ENCODE data around the gene MYH11. TPM values are rescaled to one million over a fixed set of nuclear protein-coding genes. Genes with fewer than 3 reads are reported as not detected.

Gene MYH11
- total and polyA plus RNA-seq, 5 donors from 2014 or later: 0.15 to 0.67 (median 0.43) TPM; not detected in 1

- Mint-ChIP-seq H3K27ac (peak overlapping the region in 1 of 3 donors; percentile 21), H3K36me3 (no peaks in the 10 kb centered on the region), H3K4me1 (peaks cover 2 to 14% (median 7%) of the 10 kb centered on the region in 4 donors), H3K4me3 (no peak overlapping the region), H3K9me3 (no peaks in the 10 kb centered on the region), H3K27me3 (no peaks in the 10 kb centered on the region)
- Histone ChIP-seq H3K36me3 (ENCODE audit: control insufficient read depth, insufficient read depth, low read length) (no peaks in the 10 kb centered on the region), H3K4me3 (ENCODE audit: low read depth, low read length) (no peak overlapping the region), H3K27me3 (ENCODE audit: control insufficient read depth, insufficient read depth, low read length) (no peaks in the 10 kb centered on the region), H3K27ac (ENCODE audit: insufficient read depth, low read length, poor library complexity, severe bottlenecking) (no peak overlapping the region), H3K9me3 (ENCODE audit: control insufficient read depth in 2 of 2, low read length in 2 of 2) (no peaks in the 10 kb centered on the region), H3K4me1 (ENCODE audit: control insufficient read depth, insufficient read depth, low read length, poor library complexity, severe bottlenecking) (no peaks in the 10 kb centered on the region)
- DNase-seq (peak in 1 of 3 donors; percentile 68), ATAC-seq (ENCODE audit: low read depth in 2 of 2) (no peak)
These were observed 41.0 kb upstream of the MYH11 start for GRCh38 chr16:15897834-15898254.

- H3K4me3 ChIP-seq (ENCODE audit: low read depth, low read length): no peak overlapping the region
- H3K27me3 Mint-ChIP-seq: no peaks in the 10 kb centered on the region
- no peak overlapping the region for H3K27ac ChIP-seq (ENCODE audit: insufficient read depth, low read length, poor library complexity, severe bottlenecking)
- no peaks in the 10 kb centered on the region for H3K36me3 Mint-ChIP-seq
- H3K4me3 Mint-ChIP-seq: peak overlapping the region in 1 of 4 donors; percentile 32
- H3K27me3 ChIP-seq (ENCODE audit: control insufficient read depth, insufficient read depth, low read length): no peaks in the 10 kb centered on the region
- ATAC-seq (ENCODE audit: low read depth in 2 of 2): no peak
- H3K9me3 Mint-ChIP-seq: no peaks in the 10 kb centered on the region
- no peak for DNase-seq
- H3K4me1 ChIP-seq (ENCODE audit: control insufficient read depth, insufficient read depth, low read length, poor library complexity, severe bottlenecking): no peaks in the 10 kb centered on the region
- peak overlapping the region in 2 of 3 donors; percentile 21 to 51 for H3K27ac Mint-ChIP-seq
- no peaks in the 10 kb centered on the region for H3K9me3 ChIP-seq (ENCODE audit: control insufficient read depth in 2 of 2, low read length in 2 of 2)
- no peaks in the 10 kb centered on the region for H3K36me3 ChIP-seq (ENCODE audit: control insufficient read depth, insufficient read depth, low read length)
- H3K4me1 Mint-ChIP-seq: peaks cover 2 to 14% (median 7%) of the 10 kb centered on the region in 4 donors
These were observed 40.4 kb upstream of the MYH11 start for GRCh38 chr16:15897121-15897780.

- no peaks in the 10 kb centered on the region for H3K36me3 Mint-ChIP-seq
- no peaks in the 10 kb centered on the region for H3K36me3 ChIP-seq (ENCODE audit: control insufficient read depth, insufficient read depth, low read length)
- H3K4me1 ChIP-seq (ENCODE audit: control insufficient read depth, insufficient read depth, low read length, poor library complexity, severe bottlenecking): no peaks in the 10 kb centered on the region
- no peaks in the 10 kb centered on the region for H3K27me3 ChIP-seq (ENCODE audit: control insufficient read depth, insufficient read depth, low read length)
- H3K4me3 ChIP-seq (ENCODE audit: low read depth, low read length): no peak overlapping the region
- no peak overlapping the region for H3K27ac ChIP-seq (ENCODE audit: insufficient read depth, low read length, poor library complexity, severe bottlenecking)
- no peaks in the 10 kb centered on the region for H3K9me3 ChIP-seq (ENCODE audit: control insufficient read depth in 2 of 2, low read length in 2 of 2)
- peaks cover 2 to 13% (median 6%) of the 10 kb centered on the region in 4 donors for H3K4me1 Mint-ChIP-seq
- peak in 1 of 3 donors; percentile 35 for DNase-seq
- no peaks in the 10 kb centered on the region for H3K27me3 Mint-ChIP-seq
- H3K4me3 Mint-ChIP-seq: no peak overlapping the region
- H3K9me3 Mint-ChIP-seq: no peaks in the 10 kb centered on the region
- ATAC-seq (ENCODE audit: low read depth in 2 of 2): no peak
- H3K27ac Mint-ChIP-seq: no peak overlapping the region
These were observed 37.9 kb upstream of the MYH11 start for GRCh38 chr16:15894571-15895374.

GRCh38 chr16:15891508-15891907 lies 34.7 kb upstream of the MYH11 start:
- Mint-ChIP-seq H3K4me3 (no peak overlapping the region), H3K27ac (peak overlapping the region in 1 of 3 donors; percentile 54)

GRCh38 chr16:15888072-15888976 lies 31.5 kb upstream of the MYH11 start, which contains the start of gene CEP20:
CEP20 (minus strand) TSS chr16:15888603; CDS start chr16:15888585, 18 bp downstream.
- Mint-ChIP-seq H3K27me3 (no peaks in the 10 kb centered on the region), H3K9me3 (no peaks in the 10 kb centered on the region), H3K4me1 (peaks cover 25 to 43% (median 31%) of the 10 kb centered on the region in 4 donors), H3K4me3 (peak within 1 kb of the TSS; percentile 98 to 100 (median 99)), H3K36me3 (no peaks in the 10 kb centered on the region), H3K27ac (peak within 1 kb of the TSS; percentile 97 to 99 (median 99))
- peak; percentile 98 to 99 for ATAC-seq (ENCODE audit: low read depth in 2 of 2)
- Histone ChIP-seq H3K4me1 (ENCODE audit: control insufficient read depth, insufficient read depth, low read length, poor library complexity, severe bottlenecking) (peaks cover 20% of the 10 kb centered on the region), H3K4me3 (ENCODE audit: low read depth, low read length) (peak within 1 kb of the TSS; percentile 97), H3K27ac (ENCODE audit: insufficient read depth, low read length, poor library complexity, severe bottlenecking) (peak within 1 kb of the TSS; percentile 73), H3K36me3 (ENCODE audit: control insufficient read depth, insufficient read depth, low read length) (peaks cover 6% of the 10 kb centered on the region), H3K27me3 (ENCODE audit: control insufficient read depth, insufficient read depth, low read length) (no peaks in the 10 kb centered on the region), H3K9me3 (ENCODE audit: control insufficient read depth in 2 of 2, low read length in 2 of 2) (no peaks in the 10 kb centered on the region)
- peak; percentile 100 for DNase-seq

More at GRCh38 chr16:15891508-15891907, 34.7 kb upstream of the MYH11 start:
- H3K4me3 ChIP-seq (ENCODE audit: low read depth, low read length): no peak overlapping the region
- no peak for DNase-seq
- Mint-ChIP-seq H3K27me3 (no peaks in the 10 kb centered on the region), H3K36me3 (no peaks in the 10 kb centered on the region), H3K9me3 (no peaks in the 10 kb centered on the region), H3K4me1 (peaks cover 12 to 21% (median 17%) of the 10 kb centered on the region in 4 donors)
- H3K27me3 ChIP-seq (ENCODE audit: control insufficient read depth, insufficient read depth, low read length): no peaks in the 10 kb centered on the region
- peaks cover 20% of the 10 kb centered on the region for H3K4me1 ChIP-seq (ENCODE audit: control insufficient read depth, insufficient read depth, low read length, poor library complexity, severe bottlenecking)
- no peak overlapping the region for H3K27ac ChIP-seq (ENCODE audit: insufficient read depth, low read length, poor library complexity, severe bottlenecking)
- ATAC-seq (ENCODE audit: low read depth in 2 of 2): no peak
- no peaks in the 10 kb centered on the region for H3K9me3 ChIP-seq (ENCODE audit: control insufficient read depth in 2 of 2, low read length in 2 of 2)
- H3K36me3 ChIP-seq (ENCODE audit: control insufficient read depth, insufficient read depth, low read length): no peaks in the 10 kb centered on the region

- peaks cover 28 to 43% (median 32%) of the 10 kb centered on the region in 4 donors for H3K4me1 Mint-ChIP-seq
- no peaks in the 10 kb centered on the region for H3K27me3 Mint-ChIP-seq
- Histone ChIP-seq H3K27me3 (ENCODE audit: control insufficient read depth, insufficient read depth, low read length) (no peaks in the 10 kb centered on the region), H3K27ac (ENCODE audit: insufficient read depth, low read length, poor library complexity, severe bottlenecking) (no peak overlapping the region), H3K4me3 (ENCODE audit: low read depth, low read length) (peak overlapping the region; percentile 97), H3K9me3 (ENCODE audit: control insufficient read depth in 2 of 2, low read length in 2 of 2) (no peaks in the 10 kb centered on the region), H3K36me3 (ENCODE audit: control insufficient read depth, insufficient read depth, low read length) (peaks cover 12% of the 10 kb centered on the region), H3K4me1 (ENCODE audit: control insufficient read depth, insufficient read depth, low read length, poor library complexity, severe bottlenecking) (peaks cover 20% of the 10 kb centered on the region)
- ATAC-seq (ENCODE audit: low read depth in 2 of 2): no peak
- peaks cover 5% of the 10 kb centered on the region for H3K36me3 Mint-ChIP-seq
- H3K4me3 Mint-ChIP-seq: peak overlapping the region; percentile 98 to 100 (median 99)
- no peak for DNase-seq
- H3K27ac Mint-ChIP-seq: peak overlapping the region in 2 of 3 donors; percentile 80 to 97
- no peaks in the 10 kb centered on the region for H3K9me3 Mint-ChIP-seq
These were observed 30.5 kb upstream of the MYH11 start for GRCh38 chr16:15887283-15887682.

- Mint-ChIP-seq H3K4me1 (peaks cover 28 to 43% (median 35%) of the 10 kb centered on the region in 4 donors), H3K36me3 (peaks cover 14% of the 10 kb centered on the region), H3K27ac (peak overlapping the region in 2 of 3 donors; percentile 27 to 79), H3K4me3 (peak overlapping the region; percentile 5 to 99 (median 64)), H3K9me3 (no peaks in the 10 kb centered on the region), H3K27me3 (no peaks in the 10 kb centered on the region)
- H3K4me3 ChIP-seq (ENCODE audit: low read depth, low read length): no peak overlapping the region
- peaks cover 24% of the 10 kb centered on the region for H3K36me3 ChIP-seq (ENCODE audit: control insufficient read depth, insufficient read depth, low read length)
- no peaks in the 10 kb centered on the region for H3K27me3 ChIP-seq (ENCODE audit: control insufficient read depth, insufficient read depth, low read length)
- H3K4me1 ChIP-seq (ENCODE audit: control insufficient read depth, insufficient read depth, low read length, poor library complexity, severe bottlenecking): peaks cover 20% of the 10 kb centered on the region
- H3K27ac ChIP-seq (ENCODE audit: insufficient read depth, low read length, poor library complexity, severe bottlenecking): no peak overlapping the region
- no peak for ATAC-seq (ENCODE audit: low read depth in 2 of 2)
- no peaks in the 10 kb centered on the region for H3K9me3 ChIP-seq (ENCODE audit: control insufficient read depth in 2 of 2, low read length in 2 of 2)
- no peak for DNase-seq
These were observed 29.2 kb upstream of the MYH11 start for GRCh38 chr16:15886078-15886477.

Measured in CD4-positive, CD25-positive, alpha-beta regulatory T cell (primary cell).